H1 (cell line): ENCODE results near the gene TRPM1. TPM values are rescaled to one million over a fixed set of nuclear protein-coding genes. Genes with fewer than 3 reads are reported as not detected.

ENCODE experiments used
- CHD1 ChIP-seq: IDR thresholded peaks from 2 replicates; pipeline ENCODE4 v1.6.1; 2012; ENCODE audit warnings: low read depth, low read length, improper control_type of control experiment
- SIN3A ChIP-seq, 2 experiments: IDR thresholded peaks in 1 of 2; conservative IDR thresholded peaks in 1 of 2; 2 replicates each; pipeline ENCODE4 v1.6.1; 2011 to 2012; ENCODE audit warnings: low read length in 2 of 2, improper control_type of control experiment in 1 of 2, low read depth in 1 of 2, mild to moderate bottlenecking in 1 of 2
- polyA plus RNA-seq, 7 experiments: library from polyadenylated mRNA; depleted of rRNA in 3 of 7; stranded (reverse) in 5 of 7; unstranded in 2 of 7; fragments of >200 nt in 5 of 7; fragments of 200-250 nt in 2 of 7; gene quantifications; 1 replicate in 5 of 7; 2 replicates in 1 of 7; 4 replicates in 1 of 7; pipeline versions ENCODE4 v1.2.1 to v1.2.3, GENCODE V29; 2011 to 2013; ENCODE audit warnings: missing spikeins in 2 of 7, mixed read lengths in 2 of 7
- total RNA-seq: library from RNA; stranded (reverse); fragmentation: NEBNext Ultra II Directional; extraction: Animal tissue kit (Norgen Biotek cat#: 25700); gene quantifications from 2 replicates; pipeline ENCODE4 v1.2.1, GENCODE V29; 2021

The TRPM1 gene
- total and polyA plus RNA-seq, 2 of the 8 experiments (the other 6 are each of a cell fraction or from before 2014, with no cell fraction given): 0.05 TPM; not detected in 1

- TF ChIP-seq SIN3A (conservative IDR thresholded peaks at IDR 0.05 in 1 of 2, IDR thresholded peaks at IDR 0.05 in 1 of 2; ENCODE audit: low read depth in 1 of 2, low read length in 2 of 2): no peak
- TF ChIP-seq CHD1: no peak
These were observed 59.9 kb downstream of the TRPM1 start (continued) for GRCh38 chr15:31041610-31042009.
